Keratinocyte (primary cell): ENCODE results near the gene ASS1. TPM values are rescaled to one million over a fixed set of nuclear protein-coding genes. Genes with fewer than 3 reads are reported as not detected.
A peak's percentile ranks its signal among the peaks of the same experiment; 100 is the strongest.

Experiments
- DNase-seq: peaks from one replicate; pipeline ENCODE4 v3.0.0-alpha.2; 2011; ENCODE audit warnings: low read depth, missing footprints, low spot score
- FAIRE-seq: peaks from 2 replicates; lab custom pipeline; 2011; peaks lifted over from hg19 to GRCh38; lab: Jason Lieb, UNC
- H2AFZ ChIP-seq: 2 replicates; pipeline ENCODE4 v1.6.0; 2012; ENCODE audit warnings: low read length, control low read depth, inconsistent platforms; ENCODE audit not compliant: control insufficient read depth
- H3K27ac ChIP-seq: 2 replicates; pipeline ENCODE4 v1.5.1; 2011; ENCODE audit warnings: low read length; ENCODE audit not compliant: control insufficient read depth, insufficient read depth
- H3K27me3 ChIP-seq: 3 replicates; pipeline ENCODE4 v1.6.0; 2011; ENCODE audit warnings: low read length; ENCODE audit not compliant: control insufficient read depth, insufficient read depth; ENCODE audit errors: extremely low read depth
- H3K36me3 ChIP-seq, 2 experiments: 2 replicates in 1 of 2; 3 replicates in 1 of 2; pipeline ENCODE4 v1.5.1; 2011; ENCODE audit warnings: low read length in 2 of 2, mild to moderate bottlenecking in 1 of 2; ENCODE audit not compliant: control insufficient read depth in 2 of 2, insufficient read depth in 2 of 2; ENCODE audit errors: extremely low read depth in 1 of 2
- H3K4me1 ChIP-seq: 3 replicates; pipeline ENCODE4 v1.5.1; 2011; ENCODE audit warnings: low read length; ENCODE audit not compliant: control insufficient read depth, insufficient read depth; ENCODE audit errors: extremely low read depth
- H3K4me2 ChIP-seq: 3 replicates; pipeline ENCODE4 v1.6.0; 2011; ENCODE audit warnings: low read depth, low read length; ENCODE audit not compliant: control insufficient read depth, insufficient read depth; ENCODE audit errors: extremely low read depth
- H3K4me3 ChIP-seq, 3 experiments: fragments of 200-600 bp in 1 of 3; sonication (generic) in 1 of 3; 2 replicates in 2 of 3; 3 replicates in 1 of 3; pipeline ENCODE4 v1.5.1; 2011 to 2016; ENCODE audit warnings: low read length in 3 of 3, mild to moderate bottlenecking in 3 of 3, control low read depth in 2 of 3, inconsistent platforms in 1 of 3, low read depth in 1 of 3, mixed read lengths in 1 of 3, mixed run types in 1 of 3, moderate library complexity in 1 of 3; ENCODE audit not compliant: control insufficient read depth in 2 of 3, insufficient read depth in 2 of 3; ENCODE audit errors: extremely low read depth in 1 of 3
- H3K79me2 ChIP-seq: 2 replicates; pipeline ENCODE4 v1.6.0; 2012; ENCODE audit warnings: low read length; ENCODE audit not compliant: control insufficient read depth, insufficient read depth
- H3K9ac ChIP-seq: 3 replicates; pipeline ENCODE4 v1.6.0; 2011; ENCODE audit warnings: low read length; ENCODE audit not compliant: control insufficient read depth, insufficient read depth; ENCODE audit errors: extremely low read depth
- H3K9me1 ChIP-seq: 3 replicates; pipeline ENCODE4 v1.6.0; 2011; ENCODE audit warnings: low read length; ENCODE audit not compliant: control insufficient read depth, insufficient read depth; ENCODE audit errors: extremely low read depth
- H3K9me3 ChIP-seq: 2 replicates; pipeline ENCODE4 v1.5.1; 2012; ENCODE audit warnings: low read depth, low read length; ENCODE audit not compliant: control insufficient read depth
- H4K20me1 ChIP-seq: 3 replicates; pipeline ENCODE4 v1.6.0; 2011; ENCODE audit warnings: low read length; ENCODE audit not compliant: control insufficient read depth, insufficient read depth; ENCODE audit errors: extremely low read depth
- EZH2 ChIP-seq: IDR thresholded peaks from one replicate; pipeline ENCODE4 v1.6.1; 2012; ENCODE audit warnings: inconsistent platforms, mild to moderate bottlenecking, low read length, moderate library complexity
- dilution Hi-C: fragments of 300-500 bp; cut with MboI; formaldehyde crosslinking; loops from one replicate; pipeline ENCODE4 v1.7.0; 2020; ENCODE audit warnings: low sequenced_read_pairs; ENCODE audit not compliant: extremely low pct_ligation_motif_present
- polyA plus RNA-seq, 5 experiments: library from polyadenylated mRNA; depleted of rRNA in 3 of 5; stranded (reverse) in 3 of 5; stranded (forward) in 1 of 5; unstranded in 1 of 5; fragments of >200 nt; gene quantifications; 1 replicate in 1 of 5; 2 replicates in 3 of 5; 3 replicates in 1 of 5; pipeline versions ENCODE4 v1.2.1 to v1.2.3, GENCODE V29; 2011 to 2012; ENCODE audit warnings: missing spikeins in 2 of 5, low read depth in 1 of 5, low replicate concordance in 1 of 5
- TF ChIP-seq, protein P1 (sequence below), 3 experiments: IDR thresholded peaks in 1 of 3; conservative IDR thresholded peaks in 1 of 3; optimal IDR thresholded peaks in 1 of 3; 2 replicates in 2 of 3; 3 replicates in 1 of 3; pipeline versions ENCODE3 to v1.5.1; 2011; ENCODE audit warnings: low read length in 3 of 3, mild to moderate bottlenecking in 3 of 3, moderate library complexity in 2 of 3, control low read depth in 1 of 3, inconsistent platforms in 1 of 3; ENCODE audit not compliant: insufficient read depth in 2 of 3; ENCODE audit errors: extremely low read depth in 1 of 3

The ASS1 gene
- polyA plus RNA-seq, 1 donor (not counting 4 experiments of a cell fraction or from before 2014, with no cell fraction given): 52.4 TPM

- H3K27me3 ChIP-seq: peaks cover 19% of the 10 kb centered on the region
- FAIRE-seq: peak; percentile 60
- H3K9me3 ChIP-seq: no peaks in the 10 kb centered on the region
- H3K4me2 ChIP-seq: peak overlapping the region; percentile 0
- dilution Hi-C loops: no loop called here
- no peak overlapping the region for H3K27ac ChIP-seq
- no peak overlapping the region for H3K9ac ChIP-seq
- H3K4me3 ChIP-seq: no peak overlapping the region
- H4K20me1 ChIP-seq: peaks cover 2% of the 10 kb centered on the region
- H3K36me3 ChIP-seq: no peaks in the 10 kb centered on the region
- no peak for TF ChIP-seq EZH2
- TF ChIP-seq, protein P1, sequence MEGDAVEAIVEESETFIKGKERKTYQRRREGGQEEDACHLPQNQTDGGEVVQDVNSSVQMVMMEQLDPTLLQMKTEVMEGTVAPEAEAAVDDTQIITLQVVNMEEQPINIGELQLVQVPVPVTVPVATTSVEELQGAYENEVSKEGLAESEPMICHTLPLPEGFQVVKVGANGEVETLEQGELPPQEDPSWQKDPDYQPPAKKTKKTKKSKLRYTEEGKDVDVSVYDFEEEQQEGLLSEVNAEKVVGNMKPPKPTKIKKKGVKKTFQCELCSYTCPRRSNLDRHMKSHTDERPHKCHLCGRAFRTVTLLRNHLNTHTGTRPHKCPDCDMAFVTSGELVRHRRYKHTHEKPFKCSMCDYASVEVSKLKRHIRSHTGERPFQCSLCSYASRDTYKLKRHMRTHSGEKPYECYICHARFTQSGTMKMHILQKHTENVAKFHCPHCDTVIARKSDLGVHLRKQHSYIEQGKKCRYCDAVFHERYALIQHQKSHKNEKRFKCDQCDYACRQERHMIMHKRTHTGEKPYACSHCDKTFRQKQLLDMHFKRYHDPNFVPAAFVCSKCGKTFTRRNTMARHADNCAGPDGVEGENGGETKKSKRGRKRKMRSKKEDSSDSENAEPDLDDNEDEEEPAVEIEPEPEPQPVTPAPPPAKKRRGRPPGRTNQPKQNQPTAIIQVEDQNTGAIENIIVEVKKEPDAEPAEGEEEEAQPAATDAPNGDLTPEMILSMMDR (optimal IDR thresholded peaks at IDR 0.05 in 1 of 3, IDR thresholded peaks at IDR 0.05 in 1 of 3, conservative IDR thresholded peaks at IDR 0.05 in 1 of 3; ENCODE audit: extremely low read depth in 1 of 3, insufficient read depth in 2 of 3, low read length in 3 of 3): no peak
- H3K9me1 ChIP-seq: no peaks in the 10 kb centered on the region
- H3K79me2 ChIP-seq: no peaks in the 10 kb centered on the region
- DNase-seq: no peak
- H2AFZ ChIP-seq: no peak overlapping the region
- peaks cover 48% of the 10 kb centered on the region for H3K4me1 ChIP-seq
These were observed 3.4 kb downstream of the ASS1 start for GRCh38 chr9:130448035-130448624.

- FAIRE-seq (no peak), DNase-seq (no peak)
- Histone ChIP-seq H3K27me3 (peaks cover 23% of the 10 kb centered on the region), H4K20me1 (peaks cover 2% of the 10 kb centered on the region), H3K9me3 (no peaks in the 10 kb centered on the region), H3K27ac (no peak overlapping the region), H3K79me2 (no peaks in the 10 kb centered on the region), H3K4me1 (peaks cover 48% of the 10 kb centered on the region), H3K4me2 (no peak overlapping the region), H3K9ac (no peak overlapping the region), H2AFZ (no peak overlapping the region), H3K9me1 (no peaks in the 10 kb centered on the region), H3K4me3 (no peak overlapping the region), H3K36me3 (no peaks in the 10 kb centered on the region)
- dilution Hi-C loops: no loop called here
- no peak for TF ChIP-seq EZH2
- TF ChIP-seq, protein P1 (optimal IDR thresholded peaks at IDR 0.05 in 1 of 3, IDR thresholded peaks at IDR 0.05 in 1 of 3, conservative IDR thresholded peaks at IDR 0.05 in 1 of 3; ENCODE audit: extremely low read depth in 1 of 3, insufficient read depth in 2 of 3, low read length in 3 of 3): no peak
These were observed 4.2 kb downstream of the ASS1 start for GRCh38 chr9:130448771-130449603.
